Measurements from ENCODE around the gene ZC3H12D.

DNA sequence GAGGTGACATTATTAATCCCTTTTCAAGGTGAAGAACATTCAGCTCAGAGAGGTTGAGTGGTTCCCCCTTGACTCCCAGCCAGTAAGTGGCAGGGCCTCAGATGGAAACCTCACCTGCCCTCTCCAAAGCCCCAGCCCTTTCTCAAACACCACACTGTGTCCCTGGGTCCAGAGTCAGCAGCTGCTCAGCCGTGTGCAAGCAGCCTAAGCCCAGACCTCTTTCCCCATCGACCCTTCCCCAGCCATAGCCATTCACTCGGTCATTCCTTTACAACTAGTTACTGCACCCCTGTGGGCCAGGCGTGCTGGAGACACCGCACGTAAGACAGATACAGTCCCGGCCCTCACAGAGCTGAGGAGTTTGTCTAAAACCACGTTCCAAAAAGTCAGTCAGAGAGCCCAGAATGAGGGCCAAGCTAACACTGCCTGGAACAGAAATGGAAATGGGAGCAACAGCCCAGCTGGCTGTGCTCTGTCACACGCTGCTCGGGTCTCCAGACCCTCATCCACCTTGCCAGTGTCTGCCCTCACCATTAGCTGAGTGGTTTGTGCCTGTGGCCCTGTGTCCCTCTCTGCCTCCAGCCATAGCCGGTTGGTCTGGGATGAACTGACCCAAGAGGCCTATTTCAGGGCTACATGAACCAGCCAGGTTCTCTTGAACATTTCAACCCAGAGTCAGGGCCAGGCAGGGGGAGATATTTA lies 29.6 kb downstream of the ZC3H12D start:
- TF ChIP-seq, protein P1, sequence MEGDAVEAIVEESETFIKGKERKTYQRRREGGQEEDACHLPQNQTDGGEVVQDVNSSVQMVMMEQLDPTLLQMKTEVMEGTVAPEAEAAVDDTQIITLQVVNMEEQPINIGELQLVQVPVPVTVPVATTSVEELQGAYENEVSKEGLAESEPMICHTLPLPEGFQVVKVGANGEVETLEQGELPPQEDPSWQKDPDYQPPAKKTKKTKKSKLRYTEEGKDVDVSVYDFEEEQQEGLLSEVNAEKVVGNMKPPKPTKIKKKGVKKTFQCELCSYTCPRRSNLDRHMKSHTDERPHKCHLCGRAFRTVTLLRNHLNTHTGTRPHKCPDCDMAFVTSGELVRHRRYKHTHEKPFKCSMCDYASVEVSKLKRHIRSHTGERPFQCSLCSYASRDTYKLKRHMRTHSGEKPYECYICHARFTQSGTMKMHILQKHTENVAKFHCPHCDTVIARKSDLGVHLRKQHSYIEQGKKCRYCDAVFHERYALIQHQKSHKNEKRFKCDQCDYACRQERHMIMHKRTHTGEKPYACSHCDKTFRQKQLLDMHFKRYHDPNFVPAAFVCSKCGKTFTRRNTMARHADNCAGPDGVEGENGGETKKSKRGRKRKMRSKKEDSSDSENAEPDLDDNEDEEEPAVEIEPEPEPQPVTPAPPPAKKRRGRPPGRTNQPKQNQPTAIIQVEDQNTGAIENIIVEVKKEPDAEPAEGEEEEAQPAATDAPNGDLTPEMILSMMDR (IDR thresholded peaks at IDR 0.05; ENCODE audit: low read length): no peak
- TF ChIP-seq EZH2 (optimal IDR thresholded peaks at IDR 0.05; ENCODE audit: low read depth, low read length) (no peak), EZH2phosphoT487 (IDR thresholded peaks at IDR 0.05; ENCODE audit: low read length) (no peak)

Data from MM.1S (cell line).